Measurements from ENCODE around the gene FALEC. TPM values are rescaled to one million over a fixed set of nuclear protein-coding genes. Genes with fewer than 3 reads are reported as not detected.

FALEC gene
- total and polyA plus RNA-seq, 9 of the 15 experiments (the other 6 are each of a cell fraction or from before 2014, with no cell fraction given), result 0.15 to 1.8 (median 0.53) TPM; not detected in 5

DNA sequence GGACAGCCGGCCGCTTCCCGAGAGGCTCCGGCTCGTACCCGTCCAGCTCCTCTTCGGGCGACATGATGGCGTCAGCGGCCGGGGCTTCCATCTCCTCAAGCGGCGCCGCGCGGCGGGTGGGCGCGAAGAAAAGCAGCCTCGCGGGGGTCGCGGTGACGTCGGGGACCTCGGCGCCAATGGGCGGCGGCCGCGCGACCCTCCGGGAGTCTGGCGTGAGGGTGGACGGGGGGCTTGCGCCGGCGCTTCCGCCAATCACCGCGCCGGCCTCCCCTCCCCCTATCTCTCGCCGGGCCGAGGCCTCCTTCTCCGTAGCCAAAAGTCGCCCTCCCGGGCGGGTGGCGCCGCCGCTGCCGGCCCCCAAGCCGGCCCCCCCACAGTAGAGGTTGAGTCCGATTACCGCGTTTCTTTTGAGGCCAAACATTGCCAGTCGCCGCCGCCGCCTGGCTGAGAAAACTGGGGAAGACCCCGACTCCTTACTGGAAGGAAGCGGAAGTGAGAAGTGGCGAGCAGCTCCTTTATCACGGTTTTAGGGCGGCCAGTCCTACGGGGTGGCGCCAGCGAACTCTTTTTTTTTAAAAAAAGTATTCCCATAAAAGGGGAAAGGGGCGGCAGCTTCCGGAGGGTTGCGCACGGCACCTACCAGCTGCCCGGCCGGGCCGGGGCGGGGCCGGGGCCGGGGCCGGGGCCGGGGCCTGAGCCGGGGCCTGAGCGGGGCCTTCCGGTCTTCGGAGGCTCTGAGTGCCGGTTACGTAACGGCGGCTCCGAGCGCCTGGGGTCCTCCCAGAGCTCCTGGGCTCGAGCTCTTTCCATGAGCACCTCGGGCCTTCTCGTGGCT, 63.8 kb downstream of the FALEC start, which contains the start of gene MCL1 (continued):
- TF ChIP-seq, protein P1, sequence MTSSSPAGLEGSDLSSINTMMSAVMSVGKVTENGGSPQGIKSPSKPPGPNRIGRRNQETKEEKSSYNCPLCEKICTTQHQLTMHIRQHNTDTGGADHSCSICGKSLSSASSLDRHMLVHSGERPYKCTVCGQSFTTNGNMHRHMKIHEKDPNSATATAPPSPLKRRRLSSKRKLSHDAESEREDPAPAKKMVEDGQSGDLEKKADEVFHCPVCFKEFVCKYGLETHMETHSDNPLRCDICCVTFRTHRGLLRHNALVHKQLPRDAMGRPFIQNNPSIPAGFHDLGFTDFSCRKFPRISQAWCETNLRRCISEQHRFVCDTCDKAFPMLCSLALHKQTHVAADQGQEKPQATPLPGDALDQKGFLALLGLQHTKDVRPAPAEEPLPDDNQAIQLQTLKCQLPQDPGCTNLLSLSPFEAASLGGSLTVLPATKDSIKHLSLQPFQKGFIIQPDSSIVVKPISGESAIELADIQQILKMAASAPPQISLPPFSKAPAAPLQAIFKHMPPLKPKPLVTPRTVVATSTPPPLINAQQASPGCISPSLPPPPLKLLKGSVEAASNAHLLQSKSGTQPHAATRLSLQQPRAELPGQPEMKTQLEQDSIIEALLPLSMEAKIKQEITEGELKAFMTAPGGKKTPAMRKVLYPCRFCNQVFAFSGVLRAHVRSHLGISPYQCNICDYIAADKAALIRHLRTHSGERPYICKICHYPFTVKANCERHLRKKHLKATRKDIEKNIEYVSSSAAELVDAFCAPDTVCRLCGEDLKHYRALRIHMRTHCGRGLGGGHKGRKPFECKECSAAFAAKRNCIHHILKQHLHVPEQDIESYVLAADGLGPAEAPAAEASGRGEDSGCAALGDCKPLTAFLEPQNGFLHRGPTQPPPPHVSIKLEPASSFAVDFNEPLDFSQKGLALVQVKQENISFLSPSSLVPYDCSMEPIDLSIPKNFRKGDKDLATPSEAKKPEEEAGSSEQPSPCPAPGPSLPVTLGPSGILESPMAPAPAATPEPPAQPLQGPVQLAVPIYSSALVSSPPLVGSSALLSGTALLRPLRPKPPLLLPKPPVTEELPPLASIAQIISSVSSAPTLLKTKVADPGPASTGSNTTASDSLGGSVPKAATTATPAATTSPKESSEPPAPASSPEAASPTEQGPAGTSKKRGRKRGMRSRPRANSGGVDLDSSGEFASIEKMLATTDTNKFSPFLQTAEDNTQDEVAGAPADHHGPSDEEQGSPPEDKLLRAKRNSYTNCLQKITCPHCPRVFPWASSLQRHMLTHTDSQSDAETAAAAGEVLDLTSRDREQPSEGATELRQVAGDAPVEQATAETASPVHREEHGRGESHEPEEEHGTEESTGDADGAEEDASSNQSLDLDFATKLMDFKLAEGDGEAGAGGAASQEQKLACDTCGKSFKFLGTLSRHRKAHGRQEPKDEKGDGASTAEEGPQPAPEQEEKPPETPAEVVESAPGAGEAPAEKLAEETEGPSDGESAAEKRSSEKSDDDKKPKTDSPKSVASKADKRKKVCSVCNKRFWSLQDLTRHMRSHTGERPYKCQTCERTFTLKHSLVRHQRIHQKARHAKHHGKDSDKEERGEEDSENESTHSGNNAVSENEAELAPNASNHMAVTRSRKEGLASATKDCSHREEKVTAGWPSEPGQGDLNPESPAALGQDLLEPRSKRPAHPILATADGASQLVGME (CRISPR knock-in tag; IDR thresholded peaks at IDR 0.05), result peak; percentile 29; the same call in 1 of the 2 replicates
- TF ChIP-seq GTF2A2 (tag; IDR thresholded peaks at IDR 0.05) (peak; percentile 83; the same call in 1 of the 2 replicates), FOXJ2 (tag; IDR thresholded peaks at IDR 0.05) (no peak), ARNT (IDR thresholded peaks at IDR 0.05) (no peak), FIP1L1 (IDR thresholded peaks at IDR 0.05; ENCODE audit: low read depth, low read length, poor library complexity, severe bottlenecking) (peak; percentile 100), ZKSCAN1 (IDR thresholded peaks at IDR 0.05; ENCODE audit: low read depth, low read length) (no peak; the same call in 1 of the 2 replicates), XRCC3 (IDR thresholded peaks at IDR 0.05) (no peak; the same call in 1 of the 2 replicates), RUNX1 (IDR thresholded peaks at IDR 0.05; ENCODE audit: low read depth) (no peak), ZNF551 (CRISPR knock-in tag; IDR thresholded peaks at IDR 0.05) (no peak), SMARCB1 (IDR thresholded peaks at IDR 0.05; ENCODE audit: insufficient read length, low read depth) (no peak), KAT7 (CRISPR knock-in tag; IDR thresholded peaks at IDR 0.05; ENCODE audit: borderline replicate concordance) (peak; percentile 27; the same call in 1 of the 2 replicates), MTA1 (IDR thresholded peaks at IDR 0.05; ENCODE audit: borderline replicate concordance) (no peak), ZNF197 (CRISPR knock-in tag; IDR thresholded peaks at IDR 0.05; ENCODE audit: low read depth) (no peak; the same call in 1 of the 2 replicates), ESRRB (CRISPR knock-in tag; IDR thresholded peaks at IDR 0.05; ENCODE audit: borderline replicate concordance) (no peak)
- TF ChIP-seq, protein P2, sequence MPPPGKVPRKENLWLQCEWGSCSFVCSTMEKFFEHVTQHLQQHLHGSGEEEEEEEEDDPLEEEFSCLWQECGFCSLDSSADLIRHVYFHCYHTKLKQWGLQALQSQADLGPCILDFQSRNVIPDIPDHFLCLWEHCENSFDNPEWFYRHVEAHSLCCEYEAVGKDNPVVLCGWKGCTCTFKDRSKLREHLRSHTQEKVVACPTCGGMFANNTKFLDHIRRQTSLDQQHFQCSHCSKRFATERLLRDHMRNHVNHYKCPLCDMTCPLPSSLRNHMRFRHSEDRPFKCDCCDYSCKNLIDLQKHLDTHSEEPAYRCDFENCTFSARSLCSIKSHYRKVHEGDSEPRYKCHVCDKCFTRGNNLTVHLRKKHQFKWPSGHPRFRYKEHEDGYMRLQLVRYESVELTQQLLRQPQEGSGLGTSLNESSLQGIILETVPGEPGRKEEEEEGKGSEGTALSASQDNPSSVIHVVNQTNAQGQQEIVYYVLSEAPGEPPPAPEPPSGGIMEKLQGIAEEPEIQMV (tag; conservative IDR thresholded peaks at IDR 0.05; ENCODE audit: low read depth), result no peak
- TF ChIP-seq, protein P3, sequence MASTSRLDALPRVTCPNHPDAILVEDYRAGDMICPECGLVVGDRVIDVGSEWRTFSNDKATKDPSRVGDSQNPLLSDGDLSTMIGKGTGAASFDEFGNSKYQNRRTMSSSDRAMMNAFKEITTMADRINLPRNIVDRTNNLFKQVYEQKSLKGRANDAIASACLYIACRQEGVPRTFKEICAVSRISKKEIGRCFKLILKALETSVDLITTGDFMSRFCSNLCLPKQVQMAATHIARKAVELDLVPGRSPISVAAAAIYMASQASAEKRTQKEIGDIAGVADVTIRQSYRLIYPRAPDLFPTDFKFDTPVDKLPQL (IDR thresholded peaks at IDR 0.05; ENCODE audit: extremely low read depth, insufficient read length), result peak; percentile 80
- TF ChIP-seq, protein P4, sequence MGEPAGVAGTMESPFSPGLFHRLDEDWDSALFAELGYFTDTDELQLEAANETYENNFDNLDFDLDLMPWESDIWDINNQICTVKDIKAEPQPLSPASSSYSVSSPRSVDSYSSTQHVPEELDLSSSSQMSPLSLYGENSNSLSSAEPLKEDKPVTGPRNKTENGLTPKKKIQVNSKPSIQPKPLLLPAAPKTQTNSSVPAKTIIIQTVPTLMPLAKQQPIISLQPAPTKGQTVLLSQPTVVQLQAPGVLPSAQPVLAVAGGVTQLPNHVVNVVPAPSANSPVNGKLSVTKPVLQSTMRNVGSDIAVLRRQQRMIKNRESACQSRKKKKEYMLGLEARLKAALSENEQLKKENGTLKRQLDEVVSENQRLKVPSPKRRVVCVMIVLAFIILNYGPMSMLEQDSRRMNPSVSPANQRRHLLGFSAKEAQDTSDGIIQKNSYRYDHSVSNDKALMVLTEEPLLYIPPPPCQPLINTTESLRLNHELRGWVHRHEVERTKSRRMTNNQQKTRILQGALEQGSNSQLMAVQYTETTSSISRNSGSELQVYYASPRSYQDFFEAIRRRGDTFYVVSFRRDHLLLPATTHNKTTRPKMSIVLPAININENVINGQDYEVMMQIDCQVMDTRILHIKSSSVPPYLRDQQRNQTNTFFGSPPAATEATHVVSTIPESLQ (CRISPR knock-in tag; IDR thresholded peaks at IDR 0.05), result peak; percentile 71; the same call in 1 of the 2 replicates

Data from K562 (cell line).